Breast epithelium (tissue), 4 donors: ENCODE data around the gene TRPM7. TPM values are rescaled to one million over a fixed set of nuclear protein-coding genes. Genes with fewer than 3 reads are reported as not detected.
"Not testable (repeated sequence)": the region's sequence is repeated elsewhere in the genome, so short reads cannot be mapped to it uniquely, and the experiment has no call there.

Experiments used
- DNase-seq, 2 donors: peaks; one replicate each; pipeline ENCODE4 v3.0.0-alpha.2; 2019; ENCODE audit warnings: low spot score in 2 of 2
- H3K27ac ChIP-seq, 2 donors: fragments of 200-600 bp; sonication (generic) in 1 of 2; one replicate each; pipeline ENCODE4 v1.5.1; 2016 to 2019; ENCODE audit warnings: mild to moderate bottlenecking in 1 of 2
- H3K27me3 ChIP-seq, 2 donors: fragments of 200-600 bp; sonication (generic) in 1 of 2; one replicate each; pipeline versions ENCODE4 v1.5.1 to v1.6.0; 2017 to 2019; ENCODE audit warnings: control low read depth in 1 of 2, mild to moderate bottlenecking in 1 of 2
- H3K36me3 ChIP-seq: fragments of 200-600 bp; one replicate; pipeline ENCODE4 v1.5.1; 2019
- H3K4me1 ChIP-seq, 2 donors: fragments of 200-600 bp; sonication (generic); one replicate each; pipeline ENCODE4 v1.5.1; 2016 to 2019; ENCODE audit warnings: control low read depth in 1 of 2
- H3K4me3 ChIP-seq, 3 donors: fragments of 200-600 bp; sonication (generic); 1 replicate in 2 of 3; 2 replicates in 1 of 3; pipeline ENCODE4 v1.5.1; 2016 to 2019; ENCODE audit warnings: mild to moderate bottlenecking in 3 of 3, moderate library complexity in 2 of 3
- H3K9me3 ChIP-seq, 2 donors: fragments of 200-600 bp; sonication (generic) in 1 of 2; one replicate each; pipeline ENCODE4 v1.5.1; 2016 to 2019; ENCODE audit warnings: control low read depth in 1 of 2
- CTCF ChIP-seq, 3 donors: fragments of 450-650 bp; IDR thresholded peaks; one replicate each; pipeline ENCODE4 v1.5.1; 2016 to 2017; ENCODE audit warnings: antibody characterized with exemption in 3 of 3, mild to moderate bottlenecking in 3 of 3, moderate library complexity in 3 of 3
- POLR2A ChIP-seq: fragments of 450-650 bp; IDR thresholded peaks from one replicate; pipeline ENCODE4 v1.6.1; 2016; ENCODE audit warnings: antibody characterized with exemption, mild to moderate bottlenecking, moderate library complexity
- POLR2AphosphoS5 ChIP-seq, 3 donors: sonication (generic); formaldehyde crosslinking; IDR thresholded peaks; one replicate each; pipeline ENCODE4 v1.6.1; 2017; ENCODE audit warnings: antibody characterized with exemption in 3 of 3
- intact Hi-C: fragments of 100-400 bp; cut with DNase I; formaldehyde crosslinking; loops from one replicate; pipeline ENCODE4 v1.15.1; 2023; ENCODE audit warnings: low total_unique reads
- total RNA-seq, 3 donors: library from RNA; depleted of rRNA; stranded (reverse); fragments of >200 nt; gene quantifications; one replicate each; pipeline ENCODE4 v1.1.0, GENCODE V29; 2016

The TRPM7 gene
- total RNA-seq, 3 donors from 2014 or later, result 44.0 to 94.4 (median 66.2) TPM

DNA sequence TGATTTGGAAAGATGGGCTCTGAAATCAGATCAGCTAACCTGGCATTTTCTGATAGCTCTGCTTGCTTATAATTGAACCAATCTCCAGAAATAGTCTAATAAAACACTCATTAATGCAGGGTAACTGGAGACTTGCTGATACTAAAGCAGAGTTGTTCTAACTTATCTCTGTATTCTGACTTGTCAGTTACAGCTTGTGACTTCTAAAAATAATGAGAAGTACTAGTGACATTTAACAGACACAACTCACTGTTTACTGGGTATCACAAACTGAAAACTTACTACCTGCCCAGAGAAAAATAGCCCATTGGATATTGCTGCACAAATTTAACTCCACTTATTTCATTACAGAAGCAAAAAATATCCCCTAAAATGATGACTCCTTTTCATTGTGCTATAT lies 24.0 kb upstream of the TRPM7 start:
- H3K4me3 ChIP-seq, result no peak overlapping the region
- H3K9me3 ChIP-seq, result no peaks in the 10 kb centered on the region
- no peak for TF ChIP-seq CTCF (IDR thresholded peaks at IDR 0.05)
- intact Hi-C loops, result no loop called here
- peaks cover 5% of the 10 kb centered on the region for H3K36me3 ChIP-seq
- H3K27me3 ChIP-seq, result no peaks in the 10 kb centered on the region
- no peak for DNase-seq
- H3K4me1 ChIP-seq, result no peaks in the 10 kb centered on the region
- no peak overlapping the region for H3K27ac ChIP-seq

- H3K36me3 ChIP-seq, result peaks cover 5% of the 10 kb centered on the region
- TF ChIP-seq POLR2A, result no peak
- TF ChIP-seq CTCF (IDR thresholded peaks at IDR 0.05), result no peak
- TF ChIP-seq POLR2AphosphoS5 (IDR thresholded peaks at IDR 0.05), result no peak
- H3K4me1 ChIP-seq, result no peaks in the 10 kb centered on the region
- DNase-seq, result no peak
- no peak overlapping the region for H3K27ac ChIP-seq
- H3K27me3 ChIP-seq, result no peaks in the 10 kb centered on the region
- no peaks in the 10 kb centered on the region for H3K9me3 ChIP-seq
- no peak overlapping the region for H3K4me3 ChIP-seq
- intact Hi-C loops, result no loop called here
Measured at GRCh38 chr15:50707878-50708427, 21.4 kb upstream of the TRPM7 start.

- no peaks in the 10 kb centered on the region for H3K27me3 ChIP-seq
- no peak overlapping the region for H3K4me3 ChIP-seq
- H3K9me3 ChIP-seq, result no peaks in the 10 kb centered on the region
- no peak for DNase-seq
- no peaks in the 10 kb centered on the region for H3K4me1 ChIP-seq
- no peak overlapping the region for H3K27ac ChIP-seq
- peaks cover 5% of the 10 kb centered on the region for H3K36me3 ChIP-seq
- intact Hi-C loops, result no loop called here
- TF ChIP-seq POLR2AphosphoS5 (IDR thresholded peaks at IDR 0.05) (no peak), CTCF (IDR thresholded peaks at IDR 0.05) (no peak), POLR2A (no peak)
Measured at GRCh38 chr15:50702762-50703334, 16.3 kb upstream of the TRPM7 start.

GRCh38 chr15:50698101-50698500 lies 11.5 kb upstream of the TRPM7 start:
- intact Hi-C loops, result no loop called here
- Histone ChIP-seq H3K27me3 (no peaks in the 10 kb centered on the region), H3K27ac (no peak overlapping the region), H3K4me1 (no peaks in the 10 kb centered on the region), H3K9me3 (no peaks in the 10 kb centered on the region), H3K4me3 (no peak overlapping the region), H3K36me3 (no peaks in the 10 kb centered on the region)
- TF ChIP-seq POLR2A (no peak), CTCF (IDR thresholded peaks at IDR 0.05) (no peak), POLR2AphosphoS5 (IDR thresholded peaks at IDR 0.05) (no peak)
- DNase-seq, result no peak

GRCh38 chr15:50697109-50697797 lies 10.7 kb upstream of the TRPM7 start:
- Histone ChIP-seq H3K27me3 (no peaks in the 10 kb centered on the region), H3K27ac (no peak overlapping the region), H3K4me3 (no peak overlapping the region), H3K4me1 (no peaks in the 10 kb centered on the region), H3K9me3 (no peaks in the 10 kb centered on the region), H3K36me3 (no peaks in the 10 kb centered on the region)
- no peak for TF ChIP-seq CTCF (IDR thresholded peaks at IDR 0.05)
- no peak for TF ChIP-seq POLR2A
- no peak for TF ChIP-seq POLR2AphosphoS5 (IDR thresholded peaks at IDR 0.05)
- intact Hi-C loops, result no loop called here
- no peak for DNase-seq

- H3K4me3 ChIP-seq, H3K4me1 ChIP-seq, intact Hi-C loops: not testable (repeated sequence)
Measured at GRCh38 chr15:50694634-50695165, 8.1 kb upstream of the TRPM7 start.

More at GRCh38 chr15:50694634-50695165, 8.1 kb upstream of the TRPM7 start:
- not testable (repeated sequence) for DNase-seq, H3K27ac ChIP-seq, H3K36me3 ChIP-seq, H3K9me3 ChIP-seq, H3K27me3 ChIP-seq
